ENCODE measurements around the gene PGK1.
"Not testable (repeated sequence)": the region's sequence is repeated elsewhere in the genome, so short reads cannot be mapped to it uniquely, and the experiment has no call there.

The PGK1 gene

DNA sequence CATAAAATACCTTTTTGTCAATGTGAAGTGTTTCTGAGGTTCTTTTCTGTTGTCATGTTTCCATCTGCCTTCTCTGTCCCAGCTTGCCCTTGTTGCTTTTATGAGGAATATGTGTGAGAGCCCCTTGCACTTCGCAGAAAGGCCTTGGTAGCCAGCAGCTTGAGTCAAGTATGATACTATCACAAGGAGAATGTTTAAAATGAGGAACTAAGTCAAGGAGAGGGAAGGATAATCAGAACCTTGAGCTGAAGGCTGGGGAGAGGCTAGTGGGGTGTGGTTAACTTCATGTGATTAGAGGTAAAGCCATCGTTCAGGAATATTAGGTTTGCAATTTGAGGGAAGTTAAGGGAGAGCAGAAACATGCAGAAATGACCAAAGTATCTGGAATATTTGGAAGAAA is 12.7 kb downstream of the PGK1 start:
- no peak for DNase-seq

- no peak for DNase-seq
Observed at GRCh38 chrX:78118628-78119027, 14.6 kb downstream of the PGK1 start.

- no peak for DNase-seq
Observed at GRCh38 chrX:78119521-78120227, 15.6 kb downstream of the PGK1 start.

GRCh38 chrX:78123190-78123589 is 19.1 kb downstream of the PGK1 start:
- no peak for DNase-seq

DNA sequence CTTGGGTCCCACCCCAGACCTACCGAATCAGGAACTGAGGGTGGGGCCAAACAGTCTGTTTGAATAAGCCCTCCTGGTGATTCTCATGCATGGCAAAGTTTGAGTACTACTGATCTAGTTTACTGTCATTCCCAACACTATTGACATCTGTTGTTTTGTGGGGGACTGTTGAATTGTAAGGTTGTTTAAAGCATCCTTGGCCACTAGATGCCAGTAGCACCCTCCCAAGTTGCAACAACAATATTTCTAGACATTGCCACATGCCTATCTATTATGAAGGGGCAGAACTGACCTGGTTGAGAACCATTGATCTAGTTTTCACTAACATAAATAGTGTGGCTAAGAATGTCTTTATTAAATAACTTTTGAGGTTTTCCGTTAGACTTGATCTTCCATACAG is 20.3 kb downstream of the PGK1 start:
- DNase-seq: no peak

- no peak for DNase-seq
Observed at GRCh38 chrX:78125148-78125547, 21.1 kb downstream of the PGK1 start.

- DNase-seq: not testable (repeated sequence)
Observed at GRCh38 chrX:78125781-78126180, 21.7 kb downstream of the PGK1 start.

GRCh38 chrX:78129714-78130113 is 25.7 kb downstream of the PGK1 start:
- DNase-seq: no peak

DNA sequence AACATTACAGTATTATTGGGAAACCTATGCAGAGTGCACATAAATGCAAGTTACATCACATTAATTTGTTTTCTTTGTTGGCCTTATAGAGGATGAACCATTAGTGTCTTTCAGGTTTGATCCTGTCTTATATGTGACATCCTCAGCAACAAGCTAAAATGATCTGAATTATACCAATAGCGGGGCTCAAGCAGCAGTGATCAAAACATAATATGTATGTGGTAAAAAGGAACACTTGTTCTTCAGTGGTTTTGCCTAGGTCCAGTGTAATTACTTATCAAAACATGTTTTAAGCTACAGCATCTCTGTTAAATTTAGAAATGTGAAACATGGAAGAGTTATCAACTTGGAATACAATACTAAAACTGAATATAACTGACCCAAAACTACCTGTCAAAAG is 26.3 kb downstream of the PGK1 start:
- DNase-seq: no peak

- DNase-seq: no peak
Observed at GRCh38 chrX:78131117-78131516, 27.1 kb downstream of the PGK1 start.

DNA sequence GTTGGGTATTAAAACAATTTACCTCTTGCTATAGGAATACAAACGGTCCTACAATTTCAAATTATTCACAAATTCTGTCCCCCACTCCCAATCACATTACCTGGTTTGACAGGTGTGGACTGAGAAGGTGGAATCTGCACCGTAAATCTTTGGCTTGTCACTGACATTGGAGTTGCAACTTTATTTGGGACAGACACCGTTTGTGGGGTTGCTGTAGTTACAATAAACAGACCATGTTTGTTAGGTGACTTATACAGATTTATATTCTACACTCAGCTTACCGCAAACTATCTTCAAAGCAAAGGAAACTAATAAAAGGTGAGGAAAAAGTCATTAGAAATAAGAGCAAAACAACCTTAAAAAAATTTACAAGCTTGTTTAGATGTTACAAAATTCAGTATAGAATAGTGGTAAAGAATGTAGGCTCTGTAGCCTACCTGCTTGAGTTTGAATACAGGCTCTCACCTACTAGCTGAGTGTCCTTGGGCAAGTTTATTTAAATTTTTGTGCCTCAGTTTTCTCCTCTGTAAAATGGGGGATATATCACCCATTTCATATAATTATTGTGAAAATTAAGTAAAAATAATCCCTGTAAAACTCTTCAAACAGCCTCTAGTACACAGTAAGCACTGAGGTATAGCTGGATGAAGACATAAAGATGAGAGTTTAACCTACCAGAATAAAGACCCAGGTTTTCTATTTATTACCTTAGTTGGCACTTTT is 29.4 kb downstream of the PGK1 start:
- no peak for DNase-seq

DNA sequence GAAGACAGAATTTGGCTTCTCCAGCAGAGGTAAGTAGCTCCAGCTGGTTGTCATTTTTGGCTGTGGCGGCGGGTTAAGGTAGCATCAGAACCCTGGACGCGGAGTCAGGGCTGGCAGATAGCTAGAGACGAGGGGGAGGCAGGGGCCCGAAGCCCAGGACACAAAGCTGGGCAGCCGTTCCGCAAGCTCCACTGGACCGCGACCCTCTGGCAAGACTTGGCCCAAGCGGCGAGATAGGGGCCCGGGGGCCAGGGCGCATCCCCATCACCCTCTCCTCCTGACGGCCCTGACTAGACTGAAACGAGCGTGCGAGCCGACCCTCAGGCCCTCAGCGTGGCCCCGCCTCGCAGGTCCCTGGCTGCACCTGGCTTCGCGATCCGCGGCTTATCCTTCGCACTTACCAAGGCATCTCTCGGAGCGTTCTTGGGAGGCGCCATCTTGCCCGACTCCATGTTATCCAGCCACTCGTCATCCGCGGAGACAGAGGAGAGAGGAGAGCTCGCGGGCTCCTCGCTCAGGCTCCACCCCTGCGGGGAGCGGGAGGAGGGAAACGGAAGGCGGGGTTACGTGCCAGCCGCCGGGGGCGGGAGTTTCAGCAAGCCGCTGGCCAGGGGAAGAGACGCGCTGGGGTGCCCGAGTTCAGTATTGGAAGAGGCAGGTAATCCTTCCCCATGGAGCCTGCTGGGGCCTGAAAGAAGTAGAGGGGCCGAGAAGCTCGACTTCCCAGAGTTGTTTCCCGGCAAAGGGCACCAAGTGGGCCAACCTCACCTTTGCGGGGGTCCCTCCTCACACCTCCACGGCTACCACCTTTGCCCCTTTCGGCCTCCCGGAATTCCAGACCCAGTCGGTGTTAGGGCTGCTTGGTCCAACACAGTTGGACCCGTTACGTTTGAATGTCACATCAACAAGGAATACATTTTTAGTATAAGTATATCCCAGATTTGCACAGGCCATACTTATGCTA is 35.4 kb downstream of the PGK1 start, which contains the start of gene TAF9B:
Gene TAF9B, minus strand, starts transcription at position 491 of the 964 bp plus-strand sequence. Its CDS starts 39 bp downstream, at position 452.
- DNase-seq: peak; percentile 5

DNA sequence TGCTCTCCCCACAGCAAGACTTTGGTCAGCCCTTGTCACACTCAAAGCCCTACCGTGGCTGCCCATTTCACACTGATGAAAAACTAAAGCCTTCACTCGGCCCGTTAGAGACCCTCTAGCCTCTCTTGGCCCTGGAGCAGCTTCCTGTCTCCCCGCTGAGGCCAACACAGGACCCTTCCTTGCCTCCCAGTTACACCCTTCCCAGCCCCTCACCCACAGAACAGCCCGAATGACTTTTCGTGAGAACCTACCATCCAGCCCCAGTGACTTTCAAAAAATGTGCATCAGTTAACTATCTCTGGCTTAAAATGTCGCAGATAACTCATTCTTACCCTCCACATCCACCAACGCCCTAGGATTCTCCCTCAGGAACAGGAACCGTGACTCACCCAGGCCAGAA is 36.2 kb downstream of the PGK1 start:
- DNase-seq: no peak

- DNase-seq: not testable (repeated sequence)
Observed at GRCh38 chrX:78147002-78147540, 43.0 kb downstream of the PGK1 start.

DNA sequence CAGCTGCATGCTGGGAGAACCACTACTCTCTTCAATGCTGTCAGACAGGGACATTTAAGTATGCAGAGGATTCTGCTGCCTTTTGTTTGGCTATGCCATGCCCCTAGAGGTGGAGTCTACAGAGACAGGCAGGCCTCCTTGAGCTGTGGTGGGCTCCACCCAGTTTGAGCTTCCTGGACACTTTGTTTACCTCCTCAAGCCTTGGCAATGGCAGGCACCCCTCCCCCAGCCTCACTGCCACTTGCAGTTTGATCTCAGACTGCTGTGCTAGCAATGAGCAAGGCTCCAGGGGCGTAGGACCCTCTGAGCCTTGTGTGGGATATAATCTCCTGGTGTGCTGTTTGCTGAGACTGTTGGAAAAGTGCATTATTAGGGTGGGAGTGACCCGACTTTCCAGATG is 53.3 kb downstream of the PGK1 start:
- not testable (repeated sequence) for DNase-seq

GRCh38 chrX:78157846-78158245 is 53.8 kb downstream of the PGK1 start:
- DNase-seq: not testable (repeated sequence)

- DNase-seq: not testable (repeated sequence)
Observed at GRCh38 chrX:78160711-78161110, 56.7 kb downstream of the PGK1 start.

DNA sequence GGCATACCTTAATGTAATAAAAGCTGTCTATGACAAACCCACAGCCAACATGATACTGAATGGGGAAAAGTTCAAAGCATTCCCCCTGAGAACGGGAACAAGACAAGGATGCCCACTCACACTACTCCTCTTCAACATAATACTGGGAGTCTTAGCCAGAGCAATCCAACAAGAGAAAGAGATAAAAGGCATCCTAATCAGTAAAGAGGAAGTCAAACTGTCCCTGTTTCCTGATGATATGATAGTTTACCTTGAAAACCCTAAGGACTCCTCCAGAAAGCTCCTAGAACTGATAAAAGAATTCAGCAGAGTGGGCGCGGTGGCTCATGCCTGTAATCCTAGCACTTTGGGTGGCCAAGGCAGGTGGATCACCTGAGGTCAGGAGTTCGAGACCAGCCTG is 59.1 kb downstream of the PGK1 start:
- not testable (repeated sequence) for DNase-seq

GRCh38 chrX:78165425-78165824 is 61.4 kb downstream of the PGK1 start:
- no peak for DNase-seq

- no peak for DNase-seq
Observed at GRCh38 chrX:78168065-78168464, 64.0 kb downstream of the PGK1 start.
